ENCODE results near the gene MESD. TPM values are rescaled to one million over a fixed set of nuclear protein-coding genes. Genes with fewer than 3 reads are reported as not detected.
"Not testable (repeated sequence)": the region's sequence is repeated elsewhere in the genome, so short reads cannot be mapped to it uniquely, and the experiment has no call there.

The MESD gene
- total RNA-seq, 4 donors from 2014 or later: 20.3 to 48.7 (median 27.1) TPM

DNA sequence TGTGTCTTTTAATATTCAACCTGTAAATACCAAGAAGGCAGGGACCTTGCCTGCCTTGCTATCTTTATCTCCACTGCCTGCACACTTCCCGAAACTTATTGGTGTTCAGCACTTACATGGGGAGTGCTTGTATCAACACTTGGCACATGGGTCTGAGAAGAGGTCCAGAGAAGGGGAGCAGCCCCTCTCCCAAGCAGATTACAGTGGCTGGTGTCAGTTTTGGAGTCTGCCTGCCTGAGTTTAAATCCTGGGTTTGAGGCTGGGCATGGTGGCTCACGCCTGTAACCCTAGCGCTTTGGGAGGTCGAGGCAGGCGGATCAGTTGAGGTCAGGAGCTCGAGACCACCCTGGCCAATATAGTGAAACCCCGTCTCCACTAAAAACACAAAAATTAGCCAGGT, 20.3 kb downstream of the MESD start:
- no peak for DNase-seq

DNA sequence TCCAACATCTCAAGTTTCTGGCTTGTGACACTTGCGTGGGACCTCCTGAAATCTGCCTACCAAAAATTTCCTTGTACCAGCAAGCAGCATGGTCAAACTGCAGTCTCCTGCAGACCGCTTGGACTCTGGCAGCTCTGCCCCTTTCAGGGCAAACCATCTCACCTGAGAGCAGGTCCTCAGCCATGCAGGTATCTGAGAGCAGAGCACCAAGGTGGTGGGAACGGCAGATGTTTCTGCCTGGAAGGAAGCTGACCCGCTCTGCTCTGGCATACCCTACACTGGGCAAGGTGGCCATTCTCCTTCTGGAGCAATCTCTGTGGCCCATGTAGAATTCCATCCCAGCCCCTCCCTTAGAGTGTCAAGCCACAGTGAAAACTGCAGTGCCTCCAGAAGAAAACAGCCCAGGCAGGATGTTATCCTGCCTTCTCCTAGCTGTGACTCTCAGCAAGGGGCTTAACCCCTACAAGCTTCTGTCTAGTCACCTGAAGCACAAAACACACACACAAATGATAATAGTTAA, 21.6 kb downstream of the MESD start:
- Histone ChIP-seq H3K4me3 (no peak overlapping the region), H3K27ac (no peak overlapping the region), H3K9me3 (no peaks in the 10 kb centered on the region), H3K36me3 (peaks cover 0 to 15% (median 0%) of the 10 kb centered on the region in 3 donors), H3K27me3 (no peaks in the 10 kb centered on the region), H3K4me1 (no peaks in the 10 kb centered on the region)
- DNase-seq: no peak
- TF ChIP-seq, protein P1, sequence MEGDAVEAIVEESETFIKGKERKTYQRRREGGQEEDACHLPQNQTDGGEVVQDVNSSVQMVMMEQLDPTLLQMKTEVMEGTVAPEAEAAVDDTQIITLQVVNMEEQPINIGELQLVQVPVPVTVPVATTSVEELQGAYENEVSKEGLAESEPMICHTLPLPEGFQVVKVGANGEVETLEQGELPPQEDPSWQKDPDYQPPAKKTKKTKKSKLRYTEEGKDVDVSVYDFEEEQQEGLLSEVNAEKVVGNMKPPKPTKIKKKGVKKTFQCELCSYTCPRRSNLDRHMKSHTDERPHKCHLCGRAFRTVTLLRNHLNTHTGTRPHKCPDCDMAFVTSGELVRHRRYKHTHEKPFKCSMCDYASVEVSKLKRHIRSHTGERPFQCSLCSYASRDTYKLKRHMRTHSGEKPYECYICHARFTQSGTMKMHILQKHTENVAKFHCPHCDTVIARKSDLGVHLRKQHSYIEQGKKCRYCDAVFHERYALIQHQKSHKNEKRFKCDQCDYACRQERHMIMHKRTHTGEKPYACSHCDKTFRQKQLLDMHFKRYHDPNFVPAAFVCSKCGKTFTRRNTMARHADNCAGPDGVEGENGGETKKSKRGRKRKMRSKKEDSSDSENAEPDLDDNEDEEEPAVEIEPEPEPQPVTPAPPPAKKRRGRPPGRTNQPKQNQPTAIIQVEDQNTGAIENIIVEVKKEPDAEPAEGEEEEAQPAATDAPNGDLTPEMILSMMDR (IDR thresholded peaks at IDR 0.05): no peak
- TF ChIP-seq POLR2A (IDR thresholded peaks at IDR 0.05): no peak

More for the DNA sequence above, 20.3 kb downstream of the MESD start:
- Histone ChIP-seq H3K4me1 (no peaks in the 10 kb centered on the region), H3K27me3 (no peaks in the 10 kb centered on the region), H3K27ac (no peak overlapping the region), H3K36me3 (peaks cover 0 to 15% (median 0%) of the 10 kb centered on the region in 3 donors), H3K9me3 (no peaks in the 10 kb centered on the region), H3K4me3 (no peak overlapping the region)
- TF ChIP-seq POLR2A (IDR thresholded peaks at IDR 0.05): no peak
- TF ChIP-seq, protein P1 (IDR thresholded peaks at IDR 0.05): no peak

DNA sequence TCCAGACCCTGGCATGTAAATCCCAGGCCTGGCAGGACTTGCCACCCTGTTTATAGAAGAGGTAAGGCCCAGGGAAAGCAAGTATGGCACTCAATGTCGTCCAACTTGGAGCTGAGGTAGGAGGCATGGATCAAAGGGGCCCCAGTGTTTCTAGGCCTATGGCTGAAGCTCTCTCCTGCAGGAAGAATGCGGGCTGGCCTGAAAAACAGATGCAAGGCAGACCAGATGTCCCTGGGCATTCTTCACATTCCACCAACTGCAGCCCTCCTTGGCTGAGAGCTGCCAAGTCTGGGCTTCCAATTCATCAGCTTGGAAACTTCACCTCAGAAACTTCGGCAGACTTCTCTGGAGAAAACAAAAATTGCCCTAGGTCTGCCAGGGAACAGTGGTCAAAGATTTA, 22.2 kb downstream of the MESD start:
- TF ChIP-seq, protein P1 (IDR thresholded peaks at IDR 0.05): no peak
- no peak for TF ChIP-seq POLR2A (IDR thresholded peaks at IDR 0.05)

DNA sequence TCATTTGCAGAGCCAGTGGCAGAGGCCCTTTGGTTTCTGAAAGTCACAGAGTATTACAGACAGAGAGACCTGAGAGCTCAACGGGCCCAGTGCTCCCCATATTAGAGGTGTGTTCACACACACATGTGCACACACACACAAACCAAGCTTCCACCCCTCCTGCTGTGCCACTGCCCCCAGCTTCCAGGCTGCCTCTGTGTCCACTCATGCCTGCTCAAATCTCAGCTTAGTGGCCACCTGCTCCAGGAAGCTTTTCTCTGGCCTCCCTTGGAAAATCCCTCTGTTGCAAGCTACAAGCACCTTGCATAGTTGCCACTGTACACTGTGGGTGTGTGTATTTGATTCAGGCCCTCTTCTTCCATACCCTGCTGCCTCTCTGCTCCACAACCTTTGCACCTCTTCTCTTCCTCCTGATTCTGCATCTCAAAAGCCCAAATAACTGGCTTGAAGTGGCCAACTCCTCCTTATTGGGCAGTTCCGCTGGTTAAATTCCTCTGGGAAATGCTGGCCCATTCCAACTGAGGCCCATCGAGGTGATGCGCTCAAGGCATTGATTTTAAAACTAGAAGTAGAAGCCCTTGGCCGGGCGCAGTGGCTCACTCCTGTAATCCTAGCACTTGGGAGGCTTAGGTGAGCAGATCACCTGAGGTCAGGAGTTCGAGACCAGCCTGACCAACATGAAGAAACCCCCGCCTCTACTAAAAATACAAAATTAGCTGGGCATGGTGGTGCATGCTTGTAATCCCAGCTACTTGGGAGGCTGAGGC, 23.0 kb downstream of the MESD start:
- peaks cover 0 to 15% (median 0%) of the 10 kb centered on the region in 3 donors for H3K36me3 ChIP-seq
- no peak for DNase-seq

More for the DNA sequence above, 22.2 kb downstream of the MESD start:
- Histone ChIP-seq H3K9me3 (no peaks in the 10 kb centered on the region), H3K4me3 (no peak overlapping the region), H3K36me3 (peaks cover 0 to 15% (median 0%) of the 10 kb centered on the region in 3 donors), H3K27ac (no peak overlapping the region), H3K27me3 (no peaks in the 10 kb centered on the region), H3K4me1 (no peaks in the 10 kb centered on the region)
- DNase-seq: no peak

DNA sequence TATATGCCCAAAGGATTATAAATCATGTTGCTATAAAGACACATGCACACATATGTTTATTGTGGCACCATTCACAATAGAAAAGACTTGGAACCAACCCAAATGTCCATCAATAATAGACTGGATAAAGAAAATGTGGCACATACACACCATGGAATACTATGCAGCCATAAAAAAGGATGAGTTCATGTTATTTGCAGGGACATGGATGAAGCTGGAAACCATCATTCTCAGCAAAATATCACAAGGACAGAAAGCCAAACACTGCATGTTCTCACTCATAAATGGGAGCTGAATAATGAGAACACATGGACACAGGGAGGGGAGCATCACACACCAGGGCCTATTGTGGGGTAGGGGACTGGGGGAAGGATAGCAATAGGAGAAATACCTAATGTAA, 24.2 kb downstream of the MESD start:
- not testable (repeated sequence) for H3K4me3 ChIP-seq, H3K4me1 ChIP-seq, H3K9me3 ChIP-seq, H3K27ac ChIP-seq, DNase-seq, H3K27me3 ChIP-seq
- peaks cover 0 to 15% (median 0%) of the 10 kb centered on the region in 3 donors for H3K36me3 ChIP-seq

More for the DNA sequence above, 23.0 kb downstream of the MESD start:
- Histone ChIP-seq H3K27ac (no peak overlapping the region), H3K9me3 (no peaks in the 10 kb centered on the region), H3K4me3 (no peak overlapping the region), H3K4me1 (no peaks in the 10 kb centered on the region), H3K27me3 (no peaks in the 10 kb centered on the region)
- TF ChIP-seq, protein P1 (IDR thresholded peaks at IDR 0.05): no peak
- TF ChIP-seq POLR2A (IDR thresholded peaks at IDR 0.05): no peak

DNA sequence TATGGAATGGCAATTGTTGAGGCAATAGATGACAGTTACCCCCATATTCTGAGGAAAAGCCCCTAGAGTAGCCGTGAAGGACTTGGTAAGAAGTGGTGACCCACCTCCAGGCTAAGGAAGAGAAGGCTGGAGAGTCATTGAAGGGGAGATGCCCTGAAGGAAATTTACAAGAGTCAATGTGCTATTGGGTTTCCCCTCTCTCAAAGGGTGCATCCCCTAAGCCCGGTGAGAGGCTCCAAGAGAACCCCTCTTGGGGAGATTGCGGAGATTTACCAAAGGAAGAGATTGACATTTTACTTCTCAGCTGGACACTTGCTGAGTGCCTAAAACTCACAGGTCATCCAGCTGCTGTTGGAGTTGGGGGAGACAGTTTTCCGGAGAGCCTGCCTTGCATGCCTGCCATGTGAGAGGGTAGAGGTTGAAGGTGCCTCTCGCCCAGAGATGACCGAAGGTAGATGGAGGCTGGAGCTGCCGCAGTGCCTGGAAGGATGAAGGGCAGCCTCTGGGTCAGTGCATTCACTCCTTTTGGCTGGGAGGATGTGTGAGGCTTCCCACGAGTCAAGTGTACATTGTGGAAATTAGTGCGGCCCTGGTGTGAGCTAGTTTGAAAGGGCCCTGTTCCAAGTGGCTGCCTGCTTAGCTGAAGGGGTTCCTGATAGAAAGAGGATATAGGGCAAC, 30.7 kb downstream of the MESD start:
- no peak overlapping the region for H3K4me3 ChIP-seq
- TF ChIP-seq, protein P1 (IDR thresholded peaks at IDR 0.05): no peak
- TF ChIP-seq POLR2A (IDR thresholded peaks at IDR 0.05): no peak
- H3K9me3 ChIP-seq: no peaks in the 10 kb centered on the region
- no peak overlapping the region for H3K27ac ChIP-seq
- no peaks in the 10 kb centered on the region for H3K4me1 ChIP-seq
- H3K36me3 ChIP-seq: peaks cover 0 to 8% (median 0%) of the 10 kb centered on the region in 3 donors
- no peak for DNase-seq
- H3K27me3 ChIP-seq: no peaks in the 10 kb centered on the region

Data from Peyer's patch (tissue), 4 donors.